Dermis blood vessel endothelial cell (primary cell): ENCODE results near the gene ZBTB7C. TPM values are rescaled to one million over a fixed set of nuclear protein-coding genes. Genes with fewer than 3 reads are reported as not detected.

Experiments
- DNase-seq: peaks from one replicate; pipeline ENCODE4 v3.0.0; 2010
- total RNA-seq: library from RNA; depleted of rRNA; stranded (reverse); fragments of >200 nt; gene quantifications from 2 replicates; pipeline ENCODE4 v1.2.3, GENCODE V29; 2014

ZBTB7C gene
- total RNA-seq, 1 donor from 2014 or later = not detected

- DNase-seq = no peak
These were observed 334.1 kb downstream of the ZBTB7C start for GRCh38 chr18:48074929-48075706.

GRCh38 chr18:48073211-48073930, 335.8 kb downstream of the ZBTB7C start:
- peak; percentile 10 for DNase-seq

GRCh38 chr18:48072428-48073204, 336.6 kb downstream of the ZBTB7C start:
- DNase-seq = peak; percentile 37

GRCh38 chr18:48068916-48069445, 340.2 kb downstream of the ZBTB7C start:
- DNase-seq = no peak

GRCh38 chr18:48066225-48066652, 342.9 kb downstream of the ZBTB7C start:
- no peak for DNase-seq

GRCh38 chr18:48065601-48065995, 343.6 kb downstream of the ZBTB7C start:
- DNase-seq = no peak

- DNase-seq = no peak
These were observed 344.1 kb downstream of the ZBTB7C start for GRCh38 chr18:48064978-48065600.

- no peak for DNase-seq
These were observed 347.2 kb downstream of the ZBTB7C start for GRCh38 chr18:48061781-48062570.

- no peak for DNase-seq
These were observed 348.2 kb downstream of the ZBTB7C start for GRCh38 chr18:48060970-48061369.

GRCh38 chr18:48060346-48060745, 348.8 kb downstream of the ZBTB7C start:
- DNase-seq = no peak

- DNase-seq = no peak
These were observed 349.6 kb downstream of the ZBTB7C start for GRCh38 chr18:48059455-48060010.

- no peak for DNase-seq
These were observed 350.7 kb downstream of the ZBTB7C start for GRCh38 chr18:48058486-48058885.

- no peak for DNase-seq
These were observed 352.2 kb downstream of the ZBTB7C start for GRCh38 chr18:48057018-48057417.

GRCh38 chr18:48055351-48055750, 353.8 kb downstream of the ZBTB7C start:
- no peak for DNase-seq

GRCh38 chr18:48053881-48054816, 355.0 kb downstream of the ZBTB7C start:
- no peak for DNase-seq

GRCh38 chr18:48052842-48053241, 356.3 kb downstream of the ZBTB7C start:
- no peak for DNase-seq

- no peak for DNase-seq
These were observed 357.0 kb downstream of the ZBTB7C start for GRCh38 chr18:48051945-48052840.

GRCh38 chr18:48050176-48050575, 359.0 kb downstream of the ZBTB7C start:
- no peak for DNase-seq

- DNase-seq = no peak
These were observed 359.4 kb downstream of the ZBTB7C start for GRCh38 chr18:48049757-48050156.
